Common myeloid progenitor, CD34-positive (primary cell): ENCODE data around the gene STH.

ENCODE experiments used
- CTCF ChIA-PET: fragments of 350-600 bp; sonication (Branson Sonifier 250); formaldehyde crosslinking; loops from one replicate; lab custom pipeline; 2021; ENCODE audit warnings: antibody characterized with exemption; lab: Charles Lee
- POLR2A ChIA-PET: fragments of 350-600 bp; sonication (Branson Sonifier 250); formaldehyde crosslinking; loops from one replicate; lab custom pipeline; 2021; ENCODE audit warnings: antibody characterized with exemption; lab: Charles Lee
- DNase-seq, 3 donors: peaks; one replicate each; pipeline versions ENCODE4 v3.0.0 to v3.0.0-alpha.2; 2013
- H3K27ac ChIP-seq, 2 experiments: 1 replicate in 1 of 2; 2 replicates in 1 of 2; pipeline ENCODE4 v1.7.0; 2013; ENCODE audit warnings: inconsistent platforms in 2 of 2, low read length in 2 of 2, mild to moderate bottlenecking in 2 of 2, low read depth in 1 of 2, moderate library complexity in 1 of 2; ENCODE audit not compliant: severe bottlenecking in 2 of 2, insufficient read depth in 1 of 2, poor library complexity in 1 of 2
- H3K27me3 ChIP-seq, 5 experiments: replicated peaks in 2 of 5; 1 replicate in 3 of 5; 2 replicates in 2 of 5; pipeline versions ENCODE4 v1.6.1 to v1.7.0; 2013; ENCODE audit warnings: low read length in 4 of 5, mild to moderate bottlenecking in 2 of 5, moderate library complexity in 2 of 5, inconsistent platforms in 1 of 5; ENCODE audit not compliant: insufficient read depth in 5 of 5, control insufficient read depth in 4 of 5
- H3K36me3 ChIP-seq, 4 experiments: 1 replicate in 2 of 4; 2 replicates in 2 of 4; pipeline versions ENCODE4 v1.6.1 to v1.7.0; 2013; ENCODE audit warnings: low read length in 3 of 4, control low read depth in 1 of 4, mild to moderate bottlenecking in 1 of 4; ENCODE audit not compliant: control insufficient read depth in 4 of 4, insufficient read depth in 4 of 4
- H3K4me1 ChIP-seq, 4 experiments: 1 replicate in 3 of 4; 2 replicates in 1 of 4; pipeline versions ENCODE4 v1.6.1 to v1.7.1; 2013; ENCODE audit warnings: low read length in 3 of 4, mild to moderate bottlenecking in 3 of 4, control low read depth in 1 of 4, inconsistent platforms in 1 of 4, moderate library complexity in 1 of 4; ENCODE audit not compliant: control insufficient read depth in 4 of 4, insufficient read depth in 4 of 4; ENCODE audit errors: control extremely low read depth in 1 of 4
- H3K4me3 ChIP-seq, 7 experiments: 1 replicate in 4 of 7; 2 replicates in 3 of 7; pipeline versions ENCODE4 v1.5.1 to v1.7.0; 2013; ENCODE audit warnings: mild to moderate bottlenecking in 7 of 7, low read length in 6 of 7, moderate library complexity in 6 of 7, inconsistent platforms in 2 of 7, low read depth in 2 of 7, control low read depth in 1 of 7; ENCODE audit not compliant: insufficient read depth in 4 of 7, control insufficient read depth in 1 of 7; ENCODE audit errors: extremely low read depth in 1 of 7
- H3K9me3 ChIP-seq, 5 experiments: 1 replicate in 4 of 5; 2 replicates in 1 of 5; pipeline versions ENCODE4 v1.6.1 to v1.7.1; 2013; ENCODE audit warnings: low read length in 4 of 5, mild to moderate bottlenecking in 2 of 5, inconsistent platforms in 1 of 5, low read depth in 1 of 5, moderate library complexity in 1 of 5; ENCODE audit not compliant: control insufficient read depth in 4 of 5, insufficient read depth in 2 of 5; ENCODE audit errors: control extremely low read depth in 1 of 5
- WGBS: methylation state at CpG from one replicate; pipeline ENCODE4 v1.1.5; 2013; ENCODE audit not compliant: insufficient coverage; 5-methylcytosine and 5-hydroxymethylcytosine counted together

Gene STH

GRCh38 chr17:45997166-45997565, 1.9 kb upstream of the STH start:
- WGBS: 93% methylated on average over 9 of the region's 13 CpGs
- no peaks in the 10 kb centered on the region for H3K27me3 ChIP-seq
- H3K36me3 ChIP-seq: no peaks in the 10 kb centered on the region
- CTCF ChIA-PET: no interaction called here
- no peak overlapping the region for H3K27ac ChIP-seq
- H3K9me3 ChIP-seq: no peaks in the 10 kb centered on the region
- DNase-seq: no peak
- no peak overlapping the region for H3K4me3 ChIP-seq
- POLR2A ChIA-PET: no interaction called here
- no peaks in the 10 kb centered on the region for H3K4me1 ChIP-seq

DNA sequence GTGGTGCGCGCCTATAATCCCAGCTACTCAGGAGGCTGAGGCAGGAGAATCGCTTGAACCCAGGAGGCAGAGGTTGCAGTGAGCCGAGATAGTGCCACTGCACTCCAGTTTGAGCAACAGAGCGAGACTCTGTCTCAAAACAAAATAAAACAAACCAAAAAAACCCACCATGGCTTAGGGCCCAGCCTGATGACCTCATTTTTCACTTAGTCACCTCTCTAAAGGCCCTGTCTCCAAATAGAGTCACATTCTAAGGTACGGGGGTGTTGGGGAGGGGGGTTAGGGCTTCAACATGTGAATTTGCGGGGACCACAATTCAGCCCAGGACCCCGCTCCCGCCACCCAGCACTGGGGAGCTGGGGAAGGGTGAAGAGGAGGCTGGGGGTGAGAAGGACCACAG, 1.4 kb upstream of the STH start:
- Histone ChIP-seq H3K27ac (no peak overlapping the region), H3K9me3 (no peaks in the 10 kb centered on the region), H3K4me1 (no peaks in the 10 kb centered on the region), H3K4me3 (no peak overlapping the region), H3K27me3 (no peaks in the 10 kb centered on the region), H3K36me3 (no peaks in the 10 kb centered on the region)
- DNase-seq: no peak
- CTCF ChIA-PET: no interaction called here
- 99% methylated on average over 8 of the region's 9 CpGs for WGBS
- POLR2A ChIA-PET: no interaction called here

GRCh38 chr17:45999900-46000290, 845 bp downstream of the STH start:
- POLR2A ChIA-PET: no interaction called here
- H3K36me3 ChIP-seq: no peaks in the 10 kb centered on the region
- no peak overlapping the region for H3K4me3 ChIP-seq
- H3K27ac ChIP-seq: no peak overlapping the region
- no peaks in the 10 kb centered on the region for H3K27me3 ChIP-seq
- over 99% methylated on average over 9 of the region's 9 CpGs for WGBS
- H3K9me3 ChIP-seq: no peaks in the 10 kb centered on the region
- H3K4me1 ChIP-seq: no peaks in the 10 kb centered on the region
- no peak for DNase-seq
- CTCF ChIA-PET: interaction anchor here (1.3 to 5.1 kb wide), 2 partner anchors 12 to 20 kb away, joined by 3 to 20 read pairs; no protein-coding TSS in a partner anchor

- Histone ChIP-seq H3K4me1 (no peaks in the 10 kb centered on the region), H3K27me3 (no peaks in the 10 kb centered on the region), H3K27ac (no peak overlapping the region), H3K36me3 (no peaks in the 10 kb centered on the region), H3K9me3 (no peaks in the 10 kb centered on the region), H3K4me3 (no peak overlapping the region)
- CTCF ChIA-PET: interaction anchor here (1.3 to 5.1 kb wide), 3 partner anchors 12 to 212 kb away, joined by 3 to 20 read pairs (median 7); no protein-coding TSS in a partner anchor
- no peak for DNase-seq
- POLR2A ChIA-PET: no interaction called here
- 83% methylated on average over 5 of the region's 7 CpGs for WGBS
These were observed 1.2 kb downstream of the STH start for GRCh38 chr17:46000292-46000691.

DNA sequence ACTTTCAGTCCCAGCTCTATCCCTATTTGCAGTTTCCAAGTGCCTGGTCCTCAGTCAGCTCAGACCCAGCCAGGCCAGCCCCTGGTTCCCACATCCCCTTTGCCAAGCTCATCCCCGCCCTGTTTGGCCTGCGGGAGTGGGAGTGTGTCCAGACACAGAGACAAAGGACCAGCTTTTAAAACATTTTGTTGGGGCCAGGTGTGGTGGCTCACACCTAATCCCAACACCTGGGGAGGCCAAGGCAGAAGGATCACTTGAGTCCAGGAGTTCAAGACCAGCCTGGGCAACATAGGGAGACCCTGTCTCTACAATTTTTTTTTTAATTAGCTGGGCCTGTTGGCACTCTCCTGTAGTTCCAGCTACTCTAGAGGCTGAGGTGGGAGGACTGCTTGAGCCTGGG, 1.7 kb downstream of the STH start:
- ChIA-PET POLR2A (no interaction called here), CTCF (interaction anchor here (1.2 to 5.1 kb wide), 6 partner anchors 10 to 212 kb away, joined by 3 to 20 read pairs (median 6); no protein-coding TSS in a partner anchor)
- no peak for DNase-seq
- Histone ChIP-seq H3K4me1 (no peaks in the 10 kb centered on the region), H3K27me3 (no peaks in the 10 kb centered on the region), H3K4me3 (no peak overlapping the region), H3K27ac (no peak overlapping the region), H3K9me3 (no peaks in the 10 kb centered on the region), H3K36me3 (no peaks in the 10 kb centered on the region)
- 94% methylated on average over 2 of the region's 2 CpGs for WGBS

DNA sequence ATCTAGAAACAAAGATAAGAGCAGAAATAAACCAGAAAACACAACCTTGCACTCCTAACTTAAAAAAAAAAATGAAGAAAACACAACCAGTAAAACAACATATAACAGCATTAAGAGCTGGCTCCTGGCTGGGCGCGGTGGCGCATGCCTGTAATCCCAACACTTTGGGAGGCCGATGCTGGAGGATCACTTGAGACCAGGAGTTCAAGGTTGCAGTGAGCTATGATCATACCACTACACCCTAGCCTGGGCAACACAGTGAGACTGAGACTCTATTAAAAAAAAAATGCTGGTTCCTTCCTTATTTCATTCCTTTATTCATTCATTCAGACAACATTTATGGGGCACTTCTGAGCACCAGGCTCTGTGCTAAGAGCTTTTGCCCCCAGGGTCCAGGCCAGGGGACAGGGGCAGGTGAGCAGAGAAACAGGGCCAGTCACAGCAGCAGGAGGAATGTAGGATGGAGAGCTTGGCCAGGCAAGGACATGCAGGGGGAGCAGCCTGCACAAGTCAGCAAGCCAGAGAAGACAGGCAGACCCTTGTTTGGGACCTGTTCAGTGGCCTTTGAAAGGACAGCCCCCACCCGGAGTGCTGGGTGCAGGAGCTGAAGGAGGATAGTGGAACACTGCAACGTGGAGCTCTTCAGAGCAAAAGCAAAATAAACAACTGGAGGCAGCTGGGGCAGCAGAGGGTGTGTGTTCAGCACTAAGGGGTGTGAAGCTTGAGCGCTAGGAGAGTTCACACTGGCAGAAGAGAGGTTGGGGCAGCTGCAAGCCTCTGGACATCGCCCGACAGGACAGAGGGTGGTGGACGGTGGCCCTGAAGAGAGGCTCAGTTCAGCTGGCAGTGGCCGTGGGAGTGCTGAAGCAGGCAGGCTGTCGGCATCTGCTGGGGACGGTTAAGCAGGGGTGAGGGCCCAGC, 2.6 kb downstream of the STH start:
- H3K9me3 ChIP-seq: no peaks in the 10 kb centered on the region
- H3K36me3 ChIP-seq: no peaks in the 10 kb centered on the region
- ChIA-PET CTCF (interaction anchor here (1.0 to 5.1 kb wide), 8 partner anchors 11 to 211 kb away, joined by 4 to 20 read pairs (median 5); no protein-coding TSS in a partner anchor), POLR2A (interaction anchor here (0.6 kb wide), 1 partner anchor 170 kb away, joined by 3 read pairs; no protein-coding TSS in a partner anchor)
- H3K4me3 ChIP-seq: no peak overlapping the region
- no peaks in the 10 kb centered on the region for H3K4me1 ChIP-seq
- no peaks in the 10 kb centered on the region for H3K27me3 ChIP-seq
- DNase-seq: no peak
- 82% methylated on average over 13 of the region's 13 CpGs for WGBS
- no peak overlapping the region for H3K27ac ChIP-seq
